ENCODE measurements around the gene MDGA2. TPM values are rescaled to one million over a fixed set of nuclear protein-coding genes. Genes with fewer than 3 reads are reported as not detected.

The MDGA2 gene
- total and polyA plus RNA-seq, 11 donors = 0.12 to 0.26 TPM; not detected in 9

- ATAC-seq (no peak), DNase-seq (no peak)
- intact Hi-C loops (cut with DNase I) = no loop called here
- Histone ChIP-seq H3K36me3 (no peaks in the 10 kb centered on the region), H3K27ac (no peak overlapping the region), H3K4me1 (no peaks in the 10 kb centered on the region), H3K27me3 (no peaks in the 10 kb centered on the region), H3K4me3 (no peak overlapping the region), H3K9me3 (no peaks in the 10 kb centered on the region)
- TF ChIP-seq CTCF (IDR thresholded peaks at IDR 0.05) (no peak), POLR2A (IDR thresholded peaks at IDR 0.05) (no peak)
- 84 to 87% (median 85%) methylated on average over 1 of the region's 1 CpG for WGBS, 4 donors
These were observed 397.7 kb downstream of the MDGA2 start for GRCh38 chr14:47277703-47278102.

GRCh38 chr14:47276931-47277330 is 398.5 kb downstream of the MDGA2 start:
- Histone ChIP-seq H3K4me3 (no peak overlapping the region), H3K27me3 (no peaks in the 10 kb centered on the region), H3K4me1 (no peaks in the 10 kb centered on the region), H3K36me3 (no peaks in the 10 kb centered on the region), H3K9me3 (no peaks in the 10 kb centered on the region), H3K27ac (no peak overlapping the region)
- ATAC-seq (no peak), DNase-seq (no peak)
- TF ChIP-seq POLR2A (IDR thresholded peaks at IDR 0.05) (no peak), CTCF (IDR thresholded peaks at IDR 0.05) (no peak)
- WGBS, 4 donors = 56 to 64% (median 58%) methylated on average over 3 of the region's 3 CpGs
- intact Hi-C loops (cut with DNase I) = no loop called here

DNA sequence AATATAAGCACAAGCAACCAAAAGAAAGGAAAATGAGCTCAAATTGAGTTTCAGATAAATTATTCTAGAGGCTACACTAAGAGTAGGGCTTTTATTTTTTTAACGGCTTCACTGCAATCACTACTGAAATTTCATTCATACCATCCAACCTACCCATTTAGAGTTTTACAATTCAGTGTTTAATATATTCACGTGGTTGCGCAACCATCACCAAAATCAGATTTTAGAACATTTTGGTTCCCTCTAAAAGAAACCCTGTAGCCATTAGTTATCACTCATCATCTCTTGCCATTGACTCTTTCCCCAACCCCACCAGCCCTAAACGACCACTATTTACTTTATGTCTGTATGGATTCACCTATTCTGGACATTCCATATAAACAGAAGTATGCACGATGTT is 401.5 kb downstream of the MDGA2 start:
- WGBS, 4 donors = 69 to 91% (median 85%) methylated on average over 5 of the region's 5 CpGs
- ATAC-seq (no peak), DNase-seq (no peak)
- Histone ChIP-seq H3K27me3 (no peaks in the 10 kb centered on the region), H3K27ac (no peak overlapping the region), H3K36me3 (no peaks in the 10 kb centered on the region), H3K4me3 (no peak overlapping the region), H3K9me3 (no peaks in the 10 kb centered on the region), H3K4me1 (no peaks in the 10 kb centered on the region)
- intact Hi-C loops (cut with DNase I) = no loop called here
- TF ChIP-seq CTCF (IDR thresholded peaks at IDR 0.05) = no peak
- no peak for TF ChIP-seq POLR2A (IDR thresholded peaks at IDR 0.05)

GRCh38 chr14:47270715-47271114 is 404.7 kb downstream of the MDGA2 start:
- intact Hi-C loops (cut with DNase I) = no loop called here
- no peaks in the 10 kb centered on the region for H3K36me3 ChIP-seq
- no peak for TF ChIP-seq CTCF (IDR thresholded peaks at IDR 0.05)
- TF ChIP-seq POLR2A (IDR thresholded peaks at IDR 0.05) = no peak

More at GRCh38 chr14:47270715-47271114, 404.7 kb downstream of the MDGA2 start:
- H3K4me3 ChIP-seq = no peak overlapping the region
- no peaks in the 10 kb centered on the region for H3K4me1 ChIP-seq
- H3K27ac ChIP-seq = no peak overlapping the region
- no peaks in the 10 kb centered on the region for H3K27me3 ChIP-seq
- WGBS, 4 donors = 65 to 79% (median 68%) methylated on average over 4 of the region's 4 CpGs
- H3K9me3 ChIP-seq = no peaks in the 10 kb centered on the region
- ATAC-seq (no peak), DNase-seq (no peak)

Measured in heart left ventricle (tissue), 16 donors.